ENCODE data around the gene SBNO2. TPM values are rescaled to one million over a fixed set of nuclear protein-coding genes. Genes with fewer than 3 reads are reported as not detected.

SBNO2 gene
- total and polyA plus RNA-seq, 2 donors (not counting 3 experiments of a cell fraction or from before 2014, with no cell fraction given): 31.4 to 65.7 TPM

GRCh38 chr19:1217366-1217765 is 43.3 kb upstream of the SBNO2 start:
- Histone ChIP-seq H3K9me1 (replicated peaks; ENCODE audit: control insufficient read depth, extremely low read depth, insufficient read depth, low read length) (no peaks in the 10 kb centered on the region), H3K9ac (replicated peaks; ENCODE audit: extremely low read depth, insufficient read depth, low read length) (no peak overlapping the region), H3K4me1 (ENCODE audit: control insufficient read depth, extremely low read depth, insufficient read depth, low read length) (peaks cover 28% of the 10 kb centered on the region), H3K27me3 (ENCODE audit: control insufficient read depth in 2 of 2, insufficient read depth in 2 of 2, low read length in 2 of 2) (no peaks in the 10 kb centered on the region), H3K4me2 (ENCODE audit: insufficient read depth, low read length) (no peak overlapping the region), H3K27ac (ENCODE audit: insufficient read depth, low read depth, low read length) (no peak overlapping the region), H3K4me3 (replicated peaks in 1 of 3; ENCODE audit: insufficient read depth in 1 of 3, low read depth in 1 of 3, low read length in 3 of 3) (no peak overlapping the region), H3K79me2 (ENCODE audit: control insufficient read depth, insufficient read depth, low read length) (peaks cover 52% of the 10 kb centered on the region), H2AFZ (ENCODE audit: low read depth, low read length) (no peak overlapping the region), H3K9me3 (replicated peaks; ENCODE audit: control insufficient read depth, insufficient read depth, low read length) (no peaks in the 10 kb centered on the region), H3K36me3 (ENCODE audit: control insufficient read depth in 2 of 2, extremely low read depth in 1 of 2, insufficient read depth in 2 of 2, low read length in 2 of 2) (peaks cover 0 to 6% of the 10 kb centered on the region in 2 experiments), H4K20me1 (replicated peaks; ENCODE audit: control insufficient read depth, extremely low read depth, insufficient read depth, low read length) (no peaks in the 10 kb centered on the region)
- intact Hi-C loops (cut with micrococcal nuclease) (no loop called here), dilution Hi-C loops (cut with MboI; ENCODE audit: extremely low pct_ligation_motif_present, low sequenced_read_pairs) (no loop called here)
- no peak for TF ChIP-seq GATA2 (IDR thresholded peaks at IDR 0.05; ENCODE audit: insufficient read depth, insufficient read length, low read depth, low read length)
- TF ChIP-seq FOS (IDR thresholded peaks at IDR 0.05; ENCODE audit: borderline replicate concordance, insufficient read depth, low read length): no peak
- TF ChIP-seq EZH2 (IDR thresholded peaks at IDR 0.05; ENCODE audit: borderline replicate concordance, low read depth, low read length, severe bottlenecking): no peak
- TF ChIP-seq POLR2AphosphoS5 (IDR thresholded peaks at IDR 0.05; ENCODE audit: insufficient read depth, low read depth, low read length): no peak
- TF ChIP-seq MYC (IDR thresholded peaks at IDR 0.05; ENCODE audit: low read depth, low read length): no peak
- TF ChIP-seq JUN (IDR thresholded peaks at IDR 0.05; ENCODE audit: borderline replicate concordance, insufficient read depth, insufficient read length, low read depth): no peak
- TF ChIP-seq CTCF (IDR thresholded peaks at IDR 0.05; ENCODE audit: extremely low read depth in 1 of 2, insufficient read depth in 1 of 2, low read depth in 1 of 2, low read length in 2 of 2): no peak
- TF ChIP-seq POLR2A (IDR thresholded peaks at IDR 0.05; ENCODE audit: low read depth, low read length): no peak
- no peak for TF ChIP-seq MAX (IDR thresholded peaks at IDR 0.05; ENCODE audit: insufficient read depth, insufficient read length)
- BruUV-seq (replicated peaks): no TSS peak
- no peak for FAIRE-seq
- CTCF ChIA-PET: interaction anchor here (2.1 to 2.3 kb wide), 2 partner anchors 27 to 104 kb away, joined by 8 to 11 read pairs; no protein-coding TSS in a partner anchor
- POLR2A ChIA-PET: no interaction called here
- DNase-seq (ENCODE audit: low read depth, low spot score): no peak

Measured in endothelial cell of umbilical vein (primary cell).